NCI-H1092 (cell line): ENCODE measurements around the gene PDGFB.

ENCODE experiments used
- DNase-seq: peaks from one replicate; lab custom pipeline; 2025; lab: John Stamatoyannopoulos, UW

Gene PDGFB

DNA sequence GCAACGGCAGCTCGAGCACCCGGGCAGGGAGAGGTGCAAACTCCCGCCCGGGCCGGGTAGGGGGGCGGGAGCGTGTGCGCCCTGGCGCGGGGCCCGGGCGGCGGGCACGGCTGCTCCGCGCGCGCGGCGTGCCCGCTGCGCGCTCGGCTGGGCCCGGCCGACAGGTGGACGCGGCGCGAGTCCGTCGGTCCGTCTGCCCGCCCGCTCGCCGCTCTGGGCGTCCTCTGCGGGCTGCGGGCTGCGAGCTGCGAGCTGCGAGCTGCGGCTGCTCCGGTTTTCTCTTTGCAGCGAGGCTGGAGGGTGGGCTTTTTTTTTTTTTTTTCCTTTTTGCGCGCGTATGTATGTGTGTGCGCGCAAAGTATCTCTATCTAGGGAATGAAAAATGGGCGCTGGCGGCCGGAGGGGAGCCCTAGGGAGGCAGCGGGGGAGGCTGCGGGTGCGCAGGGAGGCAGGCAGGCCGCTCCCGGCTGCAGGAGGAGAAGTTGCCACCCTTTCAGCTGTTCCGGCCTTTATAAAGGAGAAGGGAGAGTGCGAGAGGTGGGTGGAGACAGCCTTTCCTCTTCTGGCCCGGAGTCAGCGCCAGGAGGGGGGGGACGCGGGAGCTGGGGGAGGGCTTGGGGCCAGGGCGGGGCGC, at the start of gene PDGFB:
Gene PDGFB (minus strand): TSS at position 487 of the 634 bp plus-strand sequence. CDS start 1,019 bp downstream, outside the sequence.
- DNase-seq, result no peak

GRCh38 chr22:39293766-39294368, 49.1 kb upstream of the PDGFB start:
- no peak for DNase-seq

DNA sequence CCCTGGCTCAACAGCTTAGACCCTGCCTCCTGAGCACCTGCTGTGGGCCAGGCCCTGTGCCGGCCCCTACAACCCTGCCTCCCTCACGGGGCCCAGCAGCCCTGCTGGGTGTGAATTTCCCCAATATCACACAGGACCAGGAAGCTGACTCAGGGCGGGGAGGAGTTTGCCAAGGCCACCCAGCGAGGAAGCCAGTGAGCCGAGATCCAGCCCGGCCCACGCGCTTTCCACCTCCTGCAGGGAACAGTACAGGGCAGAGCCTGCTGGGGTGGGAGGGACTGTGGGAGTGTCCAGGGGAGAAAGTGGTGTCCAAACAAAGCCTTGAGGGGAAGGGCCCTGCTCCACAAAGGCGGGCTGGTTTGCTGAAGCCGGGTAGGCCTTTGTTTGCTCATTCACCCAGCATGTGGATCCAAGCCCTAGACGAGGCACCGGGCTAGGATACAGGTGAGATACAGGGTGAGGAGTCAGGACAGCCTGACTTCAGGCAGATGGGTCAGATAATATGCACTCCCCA, 47.8 kb upstream of the PDGFB start:
- no peak for DNase-seq

DNA sequence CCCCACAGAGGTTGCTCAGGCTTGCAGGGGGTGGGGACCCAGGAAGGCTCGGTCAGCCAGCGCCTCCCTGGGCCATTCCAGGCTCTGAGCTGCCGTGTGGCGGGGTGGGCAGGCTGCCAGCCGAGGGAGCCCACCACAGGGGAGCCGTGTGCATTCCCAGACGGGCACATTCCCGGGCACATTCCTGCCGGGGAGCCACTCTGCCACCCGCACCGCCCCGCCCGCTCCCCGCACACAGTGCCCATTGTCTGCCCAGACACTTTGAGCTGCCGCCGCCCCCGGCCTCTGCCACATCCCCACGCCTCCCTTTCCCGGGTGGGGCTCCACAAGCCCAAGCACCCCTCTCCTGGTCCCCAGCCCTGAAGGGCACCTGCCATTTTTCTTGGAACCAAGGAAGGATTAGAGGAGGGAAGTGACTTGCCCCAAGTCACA, 47.3 kb upstream of the PDGFB start:
- no peak for DNase-seq

DNA sequence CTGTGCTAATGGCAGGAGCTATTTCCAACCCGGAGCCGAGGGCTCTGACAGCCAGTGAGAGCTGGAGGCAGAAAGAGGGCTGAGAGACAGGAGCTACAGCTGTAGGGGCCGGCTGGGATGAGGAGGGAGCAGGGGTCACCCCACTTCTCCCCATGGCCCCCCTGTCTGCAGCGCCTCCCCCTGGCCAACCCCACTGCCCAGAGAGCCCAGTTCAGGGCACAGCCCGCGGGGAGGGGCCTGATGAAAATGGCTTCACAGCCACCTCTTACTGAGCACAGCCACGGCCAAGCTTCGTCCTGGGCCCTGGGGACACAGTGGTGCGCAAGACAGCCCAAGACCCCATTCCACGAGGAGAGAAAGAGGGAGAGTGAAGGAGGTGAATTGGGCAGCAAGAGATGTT, 46.7 kb upstream of the PDGFB start:
- DNase-seq, result no peak

- DNase-seq, result no peak
Measured at GRCh38 chr22:39290724-39291161, 46.0 kb upstream of the PDGFB start.

GRCh38 chr22:39289975-39290720, 45.4 kb upstream of the PDGFB start:
- no peak for DNase-seq

- DNase-seq, result no peak
Measured at GRCh38 chr22:39289533-39289932, 44.8 kb upstream of the PDGFB start.

- DNase-seq, result no peak
Measured at GRCh38 chr22:39288135-39288898, 43.5 kb upstream of the PDGFB start.

GRCh38 chr22:39287076-39287725, 42.4 kb upstream of the PDGFB start:
- no peak for DNase-seq

GRCh38 chr22:39284983-39285382, 40.2 kb upstream of the PDGFB start:
- no peak for DNase-seq

DNA sequence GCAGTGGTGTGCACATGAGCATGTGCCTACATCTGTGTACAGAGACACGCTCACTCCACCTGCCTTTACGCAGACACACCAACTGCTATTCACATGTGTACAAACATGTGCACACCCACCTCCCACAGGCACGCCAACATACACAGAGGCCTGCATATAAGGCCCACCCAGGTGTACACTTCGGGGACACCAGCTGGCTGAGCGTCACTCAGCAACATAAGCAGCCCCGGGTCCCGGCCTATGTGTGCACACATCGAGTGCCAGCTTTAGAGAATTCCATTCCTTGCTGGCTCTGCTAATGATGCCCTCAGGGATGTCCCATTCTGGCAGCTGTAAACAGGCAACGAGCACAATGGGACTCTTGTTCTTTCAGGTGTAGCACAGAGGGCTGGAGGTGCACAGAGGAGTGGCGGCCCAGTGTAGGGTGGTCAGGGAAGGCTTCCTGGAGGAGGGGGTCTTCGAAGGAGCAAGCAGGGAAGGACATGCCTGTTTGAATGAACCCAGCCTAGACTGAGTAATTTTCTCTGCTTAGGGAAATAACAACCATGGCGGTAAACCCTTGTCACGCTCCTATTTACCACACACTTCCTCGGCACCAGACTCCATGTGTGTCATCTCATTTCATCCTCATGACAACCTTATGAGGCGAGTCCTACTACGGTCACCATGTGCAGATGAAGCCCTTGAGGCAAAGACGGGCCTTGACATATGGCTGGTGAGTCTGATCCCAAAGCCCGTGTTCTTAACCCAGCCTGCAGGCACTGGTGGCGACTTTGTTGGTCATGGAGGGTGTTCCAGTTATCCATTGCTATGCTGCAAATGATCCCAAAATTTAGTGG, 39.6 kb upstream of the PDGFB start:
- DNase-seq, result no peak

- DNase-seq, result no peak
Measured at GRCh38 chr22:39283322-39284141, 38.8 kb upstream of the PDGFB start.

- no peak for DNase-seq
Measured at GRCh38 chr22:39282645-39283321, 38.0 kb upstream of the PDGFB start.

DNA sequence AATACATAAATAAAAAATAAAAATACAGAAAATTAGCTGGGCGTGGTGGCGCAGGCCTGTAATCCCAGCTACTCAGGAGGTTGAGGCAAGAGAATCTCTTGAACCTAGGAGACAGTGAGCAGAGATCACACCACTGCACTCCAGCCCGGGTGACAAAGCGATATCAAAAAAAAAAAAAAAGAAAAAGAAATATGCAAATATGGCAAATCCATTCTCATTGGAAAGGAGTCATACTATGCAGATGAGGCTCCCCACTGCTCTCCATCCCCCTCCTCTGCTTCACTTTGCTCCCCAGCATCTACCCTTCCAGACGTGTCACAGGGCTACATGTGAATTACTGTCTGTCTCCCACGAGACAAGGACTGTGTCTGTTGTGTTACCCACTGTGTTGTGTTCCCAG, 36.3 kb upstream of the PDGFB start:
- no peak for DNase-seq

DNA sequence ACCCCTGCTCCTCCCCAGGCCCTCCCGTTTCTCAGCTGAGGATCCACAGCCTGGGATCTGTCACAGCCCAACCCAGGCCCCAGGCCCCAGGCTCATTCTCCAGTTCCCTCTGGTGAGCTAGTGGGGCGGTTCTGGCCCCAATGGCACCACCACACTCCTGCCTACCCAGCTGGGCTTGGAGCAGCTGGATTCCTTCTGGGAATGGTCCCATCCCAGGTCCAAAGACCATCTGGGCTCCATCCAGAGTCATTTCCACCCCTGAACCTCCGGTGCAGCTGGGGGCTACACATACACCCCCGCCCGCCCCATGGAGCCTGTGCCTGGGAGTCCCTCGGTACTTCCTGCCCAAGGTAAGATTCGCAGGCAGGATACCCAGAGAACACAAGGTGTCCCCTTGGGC, 35.5 kb upstream of the PDGFB start:
- no peak for DNase-seq

DNA sequence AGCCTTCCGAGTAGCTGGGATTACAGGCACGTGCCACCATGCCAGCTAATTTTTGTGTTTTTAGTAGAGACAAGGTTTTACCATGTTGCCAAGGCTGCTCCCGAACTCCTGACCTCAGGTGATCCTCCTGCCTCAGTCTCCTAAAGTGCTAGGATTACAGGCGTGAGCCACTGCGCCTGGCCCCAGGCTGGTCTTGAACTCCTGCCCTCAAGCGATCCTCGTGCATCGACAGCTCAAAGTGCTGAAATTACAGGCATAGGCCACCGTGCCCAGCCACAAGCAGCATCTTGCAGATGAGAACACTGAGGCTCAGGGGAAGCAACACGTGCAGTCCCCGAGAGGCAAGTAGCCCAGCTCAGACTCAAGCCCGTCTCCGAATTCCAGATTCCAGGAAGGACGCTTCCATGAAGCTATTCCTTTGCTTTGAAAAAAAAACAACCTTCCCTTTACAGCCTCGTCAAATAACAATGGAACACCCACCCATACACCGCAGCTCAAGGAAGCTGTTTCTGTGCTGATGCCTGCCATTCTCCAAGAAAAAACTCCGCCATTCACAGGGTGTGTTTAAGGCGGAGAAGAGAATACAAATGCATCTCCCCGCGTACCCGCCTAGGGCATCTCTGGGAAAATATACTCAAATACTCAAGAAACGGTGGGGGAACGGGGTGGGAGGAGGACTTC, 34.5 kb upstream of the PDGFB start:
- no peak for DNase-seq

DNA sequence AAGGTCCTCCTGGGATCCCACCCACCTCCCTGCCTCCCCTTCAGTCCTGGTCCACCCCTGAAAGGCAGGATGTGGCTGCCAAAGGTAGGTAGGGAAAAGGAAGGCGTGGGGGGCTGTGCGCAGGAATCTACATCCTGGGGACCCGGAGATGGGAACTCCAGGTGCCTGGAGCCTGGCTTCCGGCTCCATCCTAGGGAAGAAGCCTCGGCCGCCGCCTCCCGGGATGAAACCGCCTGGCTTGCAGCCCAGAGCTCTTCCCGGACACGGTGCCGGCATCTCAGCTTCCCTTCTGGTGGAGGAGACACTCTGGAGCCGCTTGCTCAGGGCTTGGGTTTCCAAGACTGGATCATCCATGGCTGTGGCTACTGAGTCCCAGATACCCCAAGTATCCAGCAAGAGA, 33.3 kb upstream of the PDGFB start:
- DNase-seq, result no peak

DNA sequence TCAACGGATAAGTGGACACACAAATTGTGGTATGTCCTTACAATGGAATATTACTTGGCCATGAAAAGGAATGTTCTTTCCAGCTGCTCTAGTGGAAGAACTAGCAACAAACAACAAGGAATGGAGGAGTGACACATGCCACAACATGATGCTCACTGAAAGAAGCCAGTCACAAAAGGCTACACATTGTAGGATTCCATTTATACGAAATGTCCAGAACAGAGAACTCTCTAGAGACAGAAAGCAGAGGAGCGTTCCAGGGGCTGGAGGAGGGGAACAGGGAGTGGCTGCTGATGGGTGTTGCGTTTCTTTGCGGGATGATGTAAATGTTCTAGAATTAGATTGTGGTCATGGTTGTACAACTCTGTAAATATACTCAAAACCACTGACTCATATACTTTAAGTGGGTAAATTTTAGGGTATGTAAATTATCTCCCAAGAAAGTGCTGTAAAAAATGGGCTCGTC, 32.4 kb upstream of the PDGFB start:
- DNase-seq, result no peak
